GM18519 (cell line): ENCODE results near the gene RPH3AL.

Experiments used
- ATAC-seq: cut with Tn5 transposase; IDR thresholded peaks from one replicate; pipeline ENCODE4 v1.9.1; 2021; ENCODE audit warnings: mild to moderate bottlenecking, moderate library complexity; ENCODE audit not compliant: unreplicated experiment, low FRiP score

Gene RPH3AL, protein sequence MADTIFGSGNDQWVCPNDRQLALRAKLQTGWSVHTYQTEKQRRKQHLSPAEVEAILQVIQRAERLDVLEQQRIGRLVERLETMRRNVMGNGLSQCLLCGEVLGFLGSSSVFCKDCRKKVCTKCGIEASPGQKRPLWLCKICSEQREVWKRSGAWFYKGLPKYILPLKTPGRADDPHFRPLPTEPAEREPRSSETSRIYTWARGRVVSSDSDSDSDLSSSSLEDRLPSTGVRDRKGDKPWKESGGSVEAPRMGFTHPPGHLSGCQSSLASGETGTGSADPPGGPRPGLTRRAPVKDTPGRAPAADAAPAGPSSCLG

DNA sequence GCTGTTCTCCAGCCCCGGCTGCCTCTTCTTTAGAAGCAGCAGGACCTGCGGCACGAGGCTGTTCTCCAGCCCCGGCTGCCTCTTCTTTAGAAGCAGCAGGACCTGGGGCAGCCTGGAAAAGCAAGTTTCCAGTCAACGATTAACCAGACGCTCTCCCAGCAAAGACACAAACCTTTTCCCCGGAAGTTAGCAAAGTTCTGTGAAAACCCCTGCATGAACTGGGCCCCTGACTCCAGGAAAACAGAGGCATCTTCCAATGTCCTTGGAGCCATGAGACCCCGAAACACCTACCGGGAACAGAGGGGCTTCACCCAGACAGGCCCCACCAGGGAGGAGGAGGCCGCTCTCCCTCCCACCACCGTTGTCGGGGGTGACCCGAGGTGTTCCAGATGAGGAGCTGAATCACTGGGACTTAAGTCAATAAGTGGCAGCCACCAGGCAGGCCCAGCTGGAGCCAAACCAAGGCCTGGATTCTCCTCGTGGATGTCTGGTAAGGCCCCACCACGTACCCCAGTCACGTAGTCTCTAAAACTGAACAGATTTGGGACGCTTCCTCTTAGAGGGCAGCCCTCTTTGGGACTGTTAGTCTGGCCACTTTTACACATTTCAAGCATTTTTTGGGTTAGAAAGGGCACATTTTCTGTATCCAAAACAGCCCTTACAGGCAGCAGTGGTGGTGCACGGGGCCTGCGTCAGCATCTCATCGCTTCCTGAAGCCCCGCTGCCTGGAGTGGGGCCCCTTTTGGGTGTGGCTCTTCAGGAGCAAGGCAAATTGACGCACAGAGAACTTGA is at the start of gene RPH3AL:
Gene RPH3AL, minus strand, starts transcription at position 387 of the 792 bp plus-strand sequence. CDS start 25,264 bp downstream, outside the sequence.
- no peak for ATAC-seq

DNA sequence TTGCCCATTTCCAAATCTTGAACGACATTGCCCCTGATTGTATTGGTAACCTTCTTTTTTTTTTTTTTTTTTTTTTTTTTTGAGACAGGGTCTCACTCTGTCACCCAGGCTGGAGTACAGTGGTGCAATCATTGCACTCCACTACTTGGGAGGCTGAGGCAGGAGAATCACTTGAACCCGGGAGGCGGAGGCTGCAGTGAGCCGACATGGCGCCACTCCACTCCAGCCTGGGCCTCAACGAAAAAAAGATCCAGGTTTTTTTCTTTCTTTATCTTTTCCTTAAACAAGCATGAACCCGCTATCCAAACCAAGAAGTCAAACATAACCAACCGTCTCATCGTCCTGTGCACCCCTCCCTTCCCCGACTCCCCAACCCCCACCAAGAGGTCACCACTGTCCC is 47.6 kb upstream of the RPH3AL start:
- ATAC-seq: no peak

DNA sequence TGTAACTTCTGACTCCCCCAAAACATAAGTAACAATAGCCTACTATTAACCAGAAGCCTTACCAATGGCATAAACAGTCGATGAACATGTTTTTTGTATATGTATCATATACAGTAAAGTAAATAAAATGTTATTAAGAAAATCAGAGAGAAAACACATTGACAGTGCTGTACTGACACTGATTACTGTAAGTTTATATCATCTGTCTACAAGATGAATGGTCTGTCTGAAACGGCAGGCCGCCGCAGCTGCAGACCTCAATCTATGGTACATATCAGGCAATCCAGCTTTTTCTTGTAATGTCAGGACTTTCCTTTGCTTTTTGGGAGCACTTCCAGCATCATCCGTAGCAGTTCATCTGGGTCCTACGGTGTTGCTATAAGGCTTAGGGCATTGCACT is 44.2 kb upstream of the RPH3AL start:
- ATAC-seq: no peak

DNA sequence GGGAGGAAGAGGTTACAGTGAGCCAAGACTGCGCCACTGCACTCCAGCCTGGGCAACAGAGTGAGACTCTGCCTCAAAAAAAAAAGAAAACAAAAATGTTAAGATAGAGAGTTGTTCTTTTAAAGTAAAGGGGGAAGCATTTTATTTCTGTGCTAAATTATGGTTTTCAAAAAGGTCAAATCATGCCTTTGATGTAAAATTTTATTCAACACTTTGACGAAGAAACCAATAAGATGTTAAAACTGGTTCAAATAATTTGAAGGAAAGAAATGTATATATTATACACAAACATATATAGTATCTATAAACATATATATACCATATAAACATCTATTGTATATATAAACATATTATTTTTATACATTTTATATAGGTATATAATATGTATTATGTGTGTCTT is 43.4 kb upstream of the RPH3AL start:
- no peak for ATAC-seq

DNA sequence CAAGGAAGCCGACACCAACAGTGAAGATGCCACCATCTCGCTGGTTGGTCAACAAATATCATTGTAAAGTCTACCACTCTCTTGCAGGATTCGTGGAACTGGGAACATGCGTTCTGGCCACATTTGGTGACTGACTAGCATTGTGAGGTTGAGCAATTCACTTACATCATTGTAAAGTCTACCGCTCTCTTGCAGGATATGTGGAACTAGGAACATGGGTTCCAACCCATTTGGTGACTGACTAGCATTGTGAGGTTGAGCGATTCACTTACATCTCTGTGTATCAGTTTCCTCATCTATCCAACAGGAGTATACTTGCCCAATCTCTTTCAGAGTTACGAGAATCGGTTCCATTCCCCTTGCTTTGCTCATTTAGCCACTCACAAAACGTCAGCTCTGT is 42.6 kb upstream of the RPH3AL start:
- ATAC-seq: no peak

DNA sequence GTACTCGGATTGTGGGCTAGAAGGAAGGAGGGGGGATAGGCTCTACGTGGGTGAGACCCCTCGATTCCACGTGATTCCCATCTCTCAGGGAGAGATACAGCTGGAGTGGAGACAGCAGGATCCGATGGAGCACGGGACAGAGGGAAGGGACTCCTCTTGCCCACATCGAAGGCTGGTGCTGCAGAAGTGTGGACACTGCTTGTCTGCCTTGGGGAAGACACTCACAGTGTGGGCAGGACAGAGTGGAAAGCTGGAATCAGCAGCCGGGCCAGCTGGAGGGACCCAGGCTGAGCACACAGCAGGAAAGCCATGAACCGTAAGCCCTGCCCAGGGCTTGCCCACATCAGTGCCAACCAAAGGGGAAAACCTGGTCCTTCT is 42.1 kb upstream of the RPH3AL start:
- no peak for ATAC-seq

DNA sequence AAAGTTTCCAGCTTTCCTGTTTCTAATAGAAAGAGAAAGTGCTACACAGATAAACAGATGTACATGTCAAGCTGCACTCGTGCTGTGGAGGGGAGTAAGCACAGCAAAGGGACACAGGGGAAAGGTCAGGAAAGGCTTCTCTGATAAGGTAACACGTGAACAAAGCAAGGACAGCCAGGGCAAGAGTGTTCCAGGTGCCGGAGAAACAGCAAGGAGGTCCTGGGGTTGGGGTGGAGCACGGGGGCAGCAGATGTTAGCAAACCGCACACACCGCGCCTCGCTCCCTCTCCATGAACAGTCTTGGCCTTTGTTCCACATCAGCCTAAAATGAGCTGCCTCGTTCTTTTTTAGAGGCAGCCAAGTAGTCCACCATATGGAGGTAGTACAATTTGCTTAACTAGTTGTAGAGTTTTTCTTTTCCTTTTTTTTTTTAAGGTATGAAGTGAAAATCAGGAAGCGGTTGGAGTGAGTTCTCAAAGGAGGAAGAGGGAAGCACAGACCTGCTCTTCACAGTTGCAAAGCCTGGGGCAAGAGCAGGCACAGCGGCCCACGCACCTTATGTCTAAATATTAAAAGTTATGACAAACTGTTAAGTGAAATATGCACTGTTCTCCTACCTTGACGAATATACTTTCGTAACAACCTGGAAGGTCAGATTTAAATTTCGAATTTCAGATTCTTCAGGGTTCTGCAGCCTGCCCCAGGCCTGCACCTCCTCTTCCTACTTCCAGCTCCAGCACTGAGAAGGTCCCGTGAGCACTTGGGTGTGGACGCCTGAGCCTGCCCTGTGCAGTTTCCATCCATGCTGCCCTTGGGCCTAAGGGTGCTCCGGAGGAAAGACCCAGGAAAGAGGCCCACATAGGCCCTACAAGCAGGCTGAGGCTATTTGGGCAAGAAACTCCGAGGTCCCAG is 41.5 kb upstream of the RPH3AL start:
- no peak for ATAC-seq

DNA sequence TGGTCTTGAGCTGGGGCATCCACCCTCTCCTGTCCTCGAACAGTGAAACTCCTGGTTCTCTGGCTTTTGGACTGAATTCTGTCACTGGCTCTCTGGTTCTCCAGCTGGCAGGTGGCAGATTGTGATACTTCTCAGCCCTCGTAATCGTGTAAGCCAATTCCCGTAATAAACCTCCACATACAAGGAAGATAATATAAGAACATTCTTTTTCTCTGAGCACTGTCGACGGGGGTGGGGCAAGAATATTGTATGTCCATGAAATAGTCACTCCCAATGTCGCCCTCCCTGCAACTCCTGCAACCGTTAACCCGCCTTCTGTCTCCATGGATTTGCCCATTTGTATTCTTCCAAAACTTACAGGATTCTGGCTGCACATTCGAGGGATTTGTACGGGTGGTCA is 39.2 kb upstream of the RPH3AL start:
- ATAC-seq: no peak

DNA sequence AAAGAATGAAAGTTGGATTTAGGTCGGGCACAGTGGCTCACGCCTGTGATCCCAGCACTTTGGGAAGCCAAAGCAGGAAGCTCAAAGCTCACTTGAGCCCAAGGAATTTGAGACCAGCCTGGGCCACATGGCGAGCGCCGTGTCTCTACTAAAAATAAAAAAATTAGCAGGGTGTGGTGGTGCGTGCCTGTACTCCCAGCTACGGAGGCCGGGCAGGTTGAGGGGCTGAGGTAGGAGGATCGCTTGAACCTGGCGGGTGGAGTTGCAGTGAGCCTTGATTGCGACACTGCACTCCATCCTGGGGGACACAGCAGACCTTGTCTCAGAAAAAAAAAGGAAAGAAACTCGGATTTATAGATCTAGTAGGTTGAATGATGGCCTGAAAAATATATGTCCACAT is 37.4 kb upstream of the RPH3AL start:
- ATAC-seq: no peak

DNA sequence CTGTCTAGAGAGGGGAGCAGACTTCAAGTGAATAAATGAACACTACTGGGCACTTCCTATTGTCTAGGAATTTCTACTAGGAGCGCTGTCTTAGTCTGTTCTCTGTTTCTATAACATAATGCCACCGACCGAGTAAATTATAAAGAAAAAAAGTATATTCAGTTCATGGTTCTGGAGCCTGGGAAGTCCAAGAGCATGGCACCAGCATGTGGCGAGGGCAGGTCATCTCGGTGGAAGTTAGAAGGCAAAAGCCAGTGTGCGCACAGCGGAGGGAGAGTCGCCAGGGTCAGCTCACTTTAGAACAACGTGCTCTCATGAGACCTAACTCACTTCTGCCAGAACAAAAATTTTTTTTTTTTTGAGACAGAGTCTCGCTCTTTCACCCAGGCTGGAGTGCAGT is 35.5 kb upstream of the RPH3AL start:
- ATAC-seq: no peak

DNA sequence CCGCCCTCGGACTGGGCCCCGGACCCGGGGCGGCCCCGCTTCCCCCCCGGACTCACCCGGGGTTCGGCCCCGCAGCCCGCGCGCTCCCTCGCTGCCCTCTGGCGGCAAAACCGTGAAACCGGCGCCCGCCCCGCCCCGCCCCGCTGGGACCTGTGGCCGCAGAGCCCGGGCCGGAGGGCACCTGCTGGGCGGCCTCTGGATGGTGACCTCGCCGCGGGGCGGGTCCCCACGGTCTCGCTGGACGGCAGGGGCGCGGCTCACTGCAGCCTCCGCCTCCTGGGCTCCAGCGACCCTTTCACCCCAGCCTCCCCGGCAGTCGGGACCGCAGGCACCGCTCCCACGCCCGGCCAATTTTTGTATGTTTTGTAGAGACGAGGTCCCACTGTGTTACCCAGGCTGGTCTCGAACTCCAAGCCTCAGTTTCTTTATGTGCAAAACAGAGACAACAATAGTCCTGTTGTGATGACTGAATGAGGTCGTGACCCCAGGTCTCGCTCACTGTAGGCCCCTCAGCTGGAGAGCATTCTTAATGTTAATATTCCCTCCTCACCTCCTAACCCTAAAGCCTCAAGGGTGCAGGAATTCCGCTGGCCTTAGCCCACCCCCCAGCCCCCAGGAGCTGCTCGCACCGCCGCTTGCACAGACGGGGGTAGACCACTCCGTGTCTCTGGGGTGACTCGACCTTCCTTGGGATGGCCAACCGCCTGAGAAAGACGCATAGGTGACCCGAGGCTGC is 33.7 kb upstream of the RPH3AL start:
- ATAC-seq: no peak

DNA sequence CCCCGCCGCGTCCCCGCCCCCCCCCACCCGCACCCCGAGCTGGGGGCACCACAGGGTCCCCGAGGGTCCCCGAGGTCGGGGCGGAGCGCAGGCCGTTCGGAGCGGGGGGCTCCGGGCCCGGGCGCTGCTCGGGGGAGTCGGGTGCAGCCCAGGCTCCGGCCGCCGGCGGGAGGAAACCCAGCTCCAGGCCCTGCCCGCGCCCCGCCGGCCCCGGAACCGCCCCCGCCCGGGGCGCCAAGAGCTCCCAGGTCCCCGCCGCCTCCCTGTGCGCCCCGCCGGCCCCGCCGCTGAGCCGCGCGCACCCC is 33.2 kb upstream of the RPH3AL start:
- ATAC-seq: no peak

DNA sequence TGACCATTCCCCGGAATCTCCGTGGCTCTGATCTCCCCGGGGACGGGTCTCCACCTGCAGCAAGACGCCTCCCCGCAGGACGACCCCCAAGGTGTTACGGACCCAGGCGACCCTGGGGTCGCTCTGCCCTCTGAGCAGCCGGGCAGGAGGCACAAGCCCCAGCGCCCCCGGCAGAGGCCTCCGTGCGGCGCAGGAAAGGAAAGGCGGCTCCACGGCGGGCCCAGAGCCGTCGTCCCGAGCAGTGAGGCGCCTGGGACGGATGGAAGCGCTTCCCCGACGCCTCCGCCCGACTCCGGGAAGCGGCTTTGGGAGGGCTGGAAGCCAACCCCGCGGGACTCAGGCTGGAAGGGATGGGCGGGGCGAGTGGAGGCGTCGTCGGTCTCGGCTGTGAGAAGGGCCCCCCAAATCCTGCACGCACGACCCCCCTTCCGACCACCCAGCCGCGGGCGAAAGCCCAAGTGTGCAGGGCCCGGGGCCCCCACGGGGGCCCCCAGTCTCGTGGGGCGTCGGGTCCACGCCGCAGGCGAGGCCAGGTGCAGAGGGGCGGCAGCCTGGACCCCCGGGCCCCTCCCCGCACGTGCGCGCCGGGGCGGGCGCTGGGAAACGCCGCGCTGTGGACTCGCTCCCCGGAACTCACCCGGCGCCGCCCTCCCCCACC is 32.7 kb upstream of the RPH3AL start:
- no peak for ATAC-seq

DNA sequence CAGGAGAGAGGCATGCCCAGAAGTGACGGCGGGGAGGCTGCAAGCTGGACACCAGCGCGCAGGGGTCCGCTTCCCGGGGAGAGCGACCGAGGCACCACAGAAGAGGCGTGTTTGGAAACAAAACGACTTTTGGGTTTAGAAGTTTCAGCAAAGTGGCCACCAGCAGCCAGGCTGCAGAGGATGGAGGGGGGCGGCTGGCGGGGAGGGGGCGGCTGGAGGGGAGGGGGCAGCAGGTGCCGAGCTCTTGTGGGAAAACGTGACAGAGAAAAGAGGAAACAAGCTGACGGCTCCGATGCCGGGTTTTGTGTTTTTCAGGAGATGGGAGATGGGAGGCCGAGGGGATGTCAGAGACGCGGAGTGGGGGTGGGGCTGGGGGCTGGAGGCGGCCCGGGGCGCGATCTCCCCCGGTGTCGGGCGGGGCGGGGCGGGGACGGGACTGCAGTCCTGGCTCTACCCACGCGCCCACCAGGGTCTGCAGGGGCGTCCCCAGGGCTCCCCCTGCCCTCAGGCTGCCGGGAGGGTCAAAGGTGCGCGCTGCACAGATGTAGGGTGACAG is 32.1 kb upstream of the RPH3AL start:
- no peak for ATAC-seq

DNA sequence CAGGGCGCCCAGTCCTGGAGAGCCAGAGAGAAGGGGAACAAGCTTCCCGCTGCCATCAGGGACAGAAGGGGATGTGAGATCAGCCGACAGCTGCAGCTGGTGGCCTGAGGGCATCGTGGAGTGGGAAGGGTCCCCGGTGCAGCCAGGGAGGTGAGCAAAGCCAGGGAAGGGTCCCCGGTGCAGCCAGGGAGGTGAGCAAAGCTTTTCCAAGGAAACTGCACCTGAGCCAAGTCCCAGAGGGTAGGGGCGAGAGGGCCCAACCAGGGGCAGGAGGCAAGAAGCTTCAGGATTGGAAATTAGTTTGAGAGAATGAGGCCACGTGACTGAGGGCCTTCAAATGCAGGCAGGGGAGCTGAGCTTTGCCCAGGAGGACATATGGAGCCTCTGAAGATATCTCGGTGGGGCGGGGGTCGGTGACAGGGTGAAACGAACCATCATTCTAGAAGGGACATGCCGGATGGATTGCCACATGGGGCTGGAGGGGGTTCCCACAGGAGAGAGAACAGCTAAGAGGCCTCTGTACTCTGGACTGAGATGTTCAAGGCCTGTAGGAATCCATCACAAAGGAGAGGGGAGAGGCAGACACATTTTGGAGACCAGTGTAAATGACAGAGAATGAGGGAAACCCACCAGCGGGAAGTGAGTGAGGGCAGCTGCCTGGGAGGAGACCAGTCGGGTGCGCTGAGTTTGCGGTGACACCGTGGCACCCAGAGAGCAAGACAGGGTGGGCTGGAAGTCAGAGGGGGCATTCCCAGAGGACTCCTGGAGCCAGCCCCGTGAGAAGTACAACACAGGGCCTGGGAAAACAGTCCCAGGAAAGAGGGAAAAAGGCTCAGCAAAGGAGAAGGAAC is 31.4 kb upstream of the RPH3AL start:
- ATAC-seq: no peak

DNA sequence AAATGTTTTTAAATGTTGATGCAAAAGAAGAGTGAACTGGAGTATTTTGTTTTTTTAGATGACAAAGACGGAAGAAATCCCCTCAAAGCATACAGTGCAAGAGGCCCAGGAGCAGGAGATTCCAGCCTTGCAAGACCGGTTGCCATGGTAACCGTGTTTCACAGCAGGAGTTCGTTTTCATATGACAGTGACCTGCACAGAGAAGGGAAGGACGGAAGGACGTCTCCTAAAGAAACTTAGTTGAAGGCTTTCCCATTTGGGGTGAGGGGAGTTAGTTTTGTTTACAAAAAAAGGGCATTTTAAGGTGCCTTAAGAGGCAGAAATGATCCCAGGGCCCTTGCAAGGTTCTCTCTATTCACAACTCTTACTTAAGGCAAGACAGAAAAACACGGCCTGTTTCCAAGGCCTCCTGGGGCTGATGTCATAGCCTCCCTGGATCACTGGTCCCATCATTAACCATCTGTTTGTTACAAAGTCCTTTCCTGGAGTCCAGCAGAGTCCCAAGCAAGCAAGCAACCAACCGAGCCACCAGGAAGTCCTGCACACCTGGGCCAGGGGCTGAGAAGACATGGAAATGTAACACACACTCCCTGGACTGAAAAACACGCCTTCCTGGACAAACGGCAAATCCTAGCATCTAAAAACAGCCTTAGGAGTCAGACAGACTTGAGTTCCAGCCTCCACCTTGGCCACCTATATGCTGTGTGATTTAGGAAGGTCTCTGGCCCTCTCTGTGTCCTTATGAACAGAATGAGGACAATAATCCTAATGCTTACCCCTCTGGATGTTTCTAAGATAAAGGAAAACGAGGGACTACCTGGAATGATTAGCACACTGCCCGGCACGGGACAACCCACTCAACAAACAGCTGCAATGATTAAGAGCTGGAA is 30.3 kb upstream of the RPH3AL start:
- no peak for ATAC-seq

DNA sequence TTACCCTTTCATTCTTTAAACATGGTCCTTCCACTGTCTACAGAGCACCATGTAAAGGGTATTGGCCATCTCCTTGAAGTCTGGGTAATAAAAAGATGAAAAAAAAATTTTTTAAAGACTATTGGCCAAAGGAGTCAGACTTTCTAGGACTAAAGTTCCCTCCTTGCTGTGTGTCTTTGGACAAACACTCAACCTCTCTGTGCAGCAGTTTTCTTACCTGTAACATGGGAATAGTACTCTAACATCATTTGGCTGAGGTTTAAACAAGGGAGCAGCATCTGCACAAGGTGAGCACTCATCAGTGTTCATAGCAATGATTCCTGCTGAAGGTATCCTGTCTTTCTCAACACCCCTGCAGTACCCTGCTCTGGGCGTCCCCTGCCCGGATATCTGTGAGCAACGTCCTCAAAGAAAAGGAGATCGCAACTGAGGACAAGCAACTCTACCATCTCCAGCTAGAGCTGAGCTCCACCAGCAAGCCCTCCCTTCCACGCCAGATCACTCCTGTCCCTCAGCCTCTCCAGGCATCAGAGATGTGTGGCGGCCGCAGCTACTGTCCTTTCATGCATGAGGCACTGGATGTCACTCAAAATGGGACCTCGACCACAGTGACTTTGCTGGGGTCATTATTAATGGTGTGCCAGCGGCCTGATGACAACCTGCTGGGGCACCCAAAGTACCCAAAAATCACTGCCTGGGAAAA is 29.5 kb upstream of the RPH3AL start:
- no peak for ATAC-seq
